DND-41 (cell line): ENCODE data around the gene SH2D7.

ENCODE experiments used
- CTCF ChIP-seq: IDR thresholded peaks from 2 replicates; pipeline ENCODE4 v1.5.1; 2012; ENCODE audit warnings: borderline replicate concordance, low read length, moderate library complexity, mild to moderate bottlenecking; ENCODE audit not compliant: poor library complexity, severe bottlenecking; ENCODE audit errors: extremely low read depth
- EZH2 ChIP-seq: IDR thresholded peaks from 3 replicates; pipeline ENCODE4 v1.6.1; 2012; ENCODE audit warnings: borderline replicate concordance, low read depth, mild to moderate bottlenecking, moderate library complexity, low read length, inconsistent platforms; ENCODE audit not compliant: severe bottlenecking

DNA sequence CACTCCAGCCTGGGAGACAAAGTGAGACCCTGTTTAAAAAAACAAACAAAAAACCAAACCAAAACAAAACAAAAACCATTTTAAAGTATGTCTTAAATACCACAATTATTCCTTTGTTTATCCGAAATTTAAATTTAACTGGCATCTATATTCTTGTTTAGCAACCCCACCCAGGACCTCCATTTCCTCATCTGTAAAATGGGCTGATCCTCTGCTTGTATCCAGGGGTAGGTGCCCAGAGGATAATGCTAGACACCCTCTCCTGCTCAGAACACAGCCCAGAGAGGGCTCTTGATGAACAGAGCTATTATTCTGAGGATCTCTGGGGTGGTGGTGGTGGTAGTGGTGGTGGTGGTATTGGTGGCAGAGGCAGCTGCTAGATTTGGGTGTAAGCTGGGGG lies 9.8 kb downstream of the SH2D7 start:
- no peak for TF ChIP-seq CTCF
- TF ChIP-seq EZH2 = no peak
